Measurements from ENCODE around the gene LAMA1.

DNA sequence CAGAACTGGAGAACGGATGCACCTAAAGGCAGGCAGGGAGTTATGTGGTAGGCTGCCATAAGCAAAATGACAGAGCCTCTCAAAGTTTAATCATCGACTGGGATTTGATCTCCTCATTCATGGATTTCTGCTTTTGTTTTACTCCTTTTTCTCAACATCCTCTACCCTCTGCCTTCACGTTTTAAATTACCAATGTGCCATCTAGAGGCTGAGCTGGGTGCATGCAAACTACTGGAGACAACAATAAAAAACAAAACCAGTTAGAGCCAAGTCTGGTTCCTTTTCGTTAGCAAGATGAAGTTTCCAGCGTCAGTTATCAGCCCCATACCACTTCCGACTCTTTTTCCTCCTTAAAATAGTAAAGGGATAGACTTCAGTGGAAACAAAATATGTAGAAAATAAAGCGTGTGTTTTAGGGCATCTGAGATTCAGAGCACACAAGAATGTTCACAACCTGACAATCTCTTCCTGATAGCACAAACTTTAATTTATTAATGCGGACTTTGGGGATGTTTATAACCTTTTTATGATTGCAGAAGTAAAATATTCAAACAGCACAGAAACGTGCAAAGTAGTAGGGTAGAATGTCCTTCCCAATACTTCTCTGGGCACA lies 117.0 kb downstream of the LAMA1 start:
- TF ChIP-seq, protein P1, sequence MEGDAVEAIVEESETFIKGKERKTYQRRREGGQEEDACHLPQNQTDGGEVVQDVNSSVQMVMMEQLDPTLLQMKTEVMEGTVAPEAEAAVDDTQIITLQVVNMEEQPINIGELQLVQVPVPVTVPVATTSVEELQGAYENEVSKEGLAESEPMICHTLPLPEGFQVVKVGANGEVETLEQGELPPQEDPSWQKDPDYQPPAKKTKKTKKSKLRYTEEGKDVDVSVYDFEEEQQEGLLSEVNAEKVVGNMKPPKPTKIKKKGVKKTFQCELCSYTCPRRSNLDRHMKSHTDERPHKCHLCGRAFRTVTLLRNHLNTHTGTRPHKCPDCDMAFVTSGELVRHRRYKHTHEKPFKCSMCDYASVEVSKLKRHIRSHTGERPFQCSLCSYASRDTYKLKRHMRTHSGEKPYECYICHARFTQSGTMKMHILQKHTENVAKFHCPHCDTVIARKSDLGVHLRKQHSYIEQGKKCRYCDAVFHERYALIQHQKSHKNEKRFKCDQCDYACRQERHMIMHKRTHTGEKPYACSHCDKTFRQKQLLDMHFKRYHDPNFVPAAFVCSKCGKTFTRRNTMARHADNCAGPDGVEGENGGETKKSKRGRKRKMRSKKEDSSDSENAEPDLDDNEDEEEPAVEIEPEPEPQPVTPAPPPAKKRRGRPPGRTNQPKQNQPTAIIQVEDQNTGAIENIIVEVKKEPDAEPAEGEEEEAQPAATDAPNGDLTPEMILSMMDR (IDR thresholded peaks at IDR 0.05) = no peak
- no peak for TF ChIP-seq EP300 (IDR thresholded peaks at IDR 0.05)
